Lower leg skin (tissue), 4 donors: Measurements from ENCODE around the gene HIP1R. TPM values are rescaled to one million over a fixed set of nuclear protein-coding genes. Genes with fewer than 3 reads are reported as not detected.
"Not testable (repeated sequence)": the region's sequence is repeated elsewhere in the genome, so short reads cannot be mapped to it uniquely, and the experiment has no call there.

Experiments used
- DNase-seq, 2 donors: peaks; one replicate each; pipeline ENCODE4 v3.0.0-alpha.2; 2019; ENCODE audit warnings: low spot score in 2 of 2
- H3K4me3 ChIP-seq: fragments of 200-600 bp; sonication (generic); 2 replicates; pipeline ENCODE4 v1.5.1; 2017; ENCODE audit warnings: mild to moderate bottlenecking, low read depth; ENCODE audit not compliant: poor library complexity, severe bottlenecking
- CTCF ChIP-seq, 3 donors: fragments of 450-650 bp; IDR thresholded peaks; one replicate each; pipeline ENCODE4 v1.5.1; 2016; ENCODE audit warnings: antibody characterized with exemption in 3 of 3, mild to moderate bottlenecking in 3 of 3, moderate library complexity in 2 of 3
- POLR2A ChIP-seq, 2 donors: fragments of 450-650 bp; IDR thresholded peaks; one replicate each; pipeline ENCODE4 v1.6.1; 2016 to 2017; ENCODE audit warnings: antibody characterized with exemption in 2 of 2, mild to moderate bottlenecking in 1 of 2, moderate library complexity in 1 of 2
- WGBS, 2 donors: methylation state at CpG; one replicate each; pipeline ENCODE4 v1.1.5; 2018; 5-methylcytosine and 5-hydroxymethylcytosine counted together
- intact Hi-C: fragments of 100-400 bp; cut with DNase I; formaldehyde crosslinking; loops from one replicate; pipeline ENCODE4 v1.15.0; 2023; ENCODE audit warnings: low total_unique reads
- total RNA-seq, 4 donors: library from RNA; depleted of rRNA; stranded (reverse); fragments of >200 nt; gene quantifications; one replicate each; pipeline ENCODE4 v1.1.0, GENCODE V29; 2016

HIP1R gene
- total RNA-seq, 4 donors from 2014 or later = 188 to 342 (median 248) TPM

GRCh38 chr12:122790393-122791075, 44.7 kb upstream of the HIP1R start:
- DNase-seq = no peak
- no peak overlapping the region for H3K4me3 ChIP-seq
- intact Hi-C loops = loop anchor here (5.0 kb wide), 1 partner anchor 167 kb away; no protein-coding TSS in a partner anchor
- WGBS, 2 donors = 61 to 68% methylated on average over 5 of the region's 5 CpGs
- no peak for TF ChIP-seq POLR2A (IDR thresholded peaks at IDR 0.05)
- TF ChIP-seq CTCF (IDR thresholded peaks at IDR 0.05) = no peak

GRCh38 chr12:122793685-122794106, 41.6 kb upstream of the HIP1R start:
- intact Hi-C loops = loop anchor here (5.0 kb wide), 1 partner anchor 164 kb away; no protein-coding TSS in a partner anchor
- TF ChIP-seq CTCF (IDR thresholded peaks at IDR 0.05) (no peak), POLR2A (IDR thresholded peaks at IDR 0.05) (no peak)
- H3K4me3 ChIP-seq = no peak overlapping the region
- WGBS, 2 donors = 14 to 15% methylated on average over 10 of the region's 10 CpGs
- DNase-seq = no peak

GRCh38 chr12:122795807-122796206, 39.5 kb upstream of the HIP1R start:
- intact Hi-C loops = no loop called here
- no peak overlapping the region for H3K4me3 ChIP-seq
- 77 to 86% methylated on average over 4 of the region's 4 CpGs for WGBS, 2 donors
- TF ChIP-seq CTCF (IDR thresholded peaks at IDR 0.05) = no peak
- TF ChIP-seq POLR2A (IDR thresholded peaks at IDR 0.05) = no peak
- DNase-seq = no peak

- intact Hi-C loops = no loop called here
- no peak for TF ChIP-seq POLR2A (IDR thresholded peaks at IDR 0.05)
- TF ChIP-seq CTCF (IDR thresholded peaks at IDR 0.05) = no peak
- no peak for DNase-seq
- H3K4me3 ChIP-seq = no peak overlapping the region
- 82 to 86% methylated on average over 13 of the region's 13 CpGs for WGBS, 2 donors
Observed at GRCh38 chr12:122799641-122800243, 35.5 kb upstream of the HIP1R start.

- 55 to 61% methylated on average over 7 of the region's 7 CpGs for WGBS, 2 donors
- TF ChIP-seq CTCF (IDR thresholded peaks at IDR 0.05) (no peak), POLR2A (IDR thresholded peaks at IDR 0.05) (no peak)
- intact Hi-C loops = no loop called here
- DNase-seq = no peak
- H3K4me3 ChIP-seq = no peak overlapping the region
Observed at GRCh38 chr12:122803937-122804336, 31.3 kb upstream of the HIP1R start.

- DNase-seq, H3K4me3 ChIP-seq, intact Hi-C loops: not testable (repeated sequence)
- WGBS, 2 donors = 95 to 96% methylated on average over 9 of the region's 9 CpGs
Observed at GRCh38 chr12:122804957-122805356, 30.3 kb upstream of the HIP1R start.
